ENCODE measurements around the gene PDE6B.

DNA sequence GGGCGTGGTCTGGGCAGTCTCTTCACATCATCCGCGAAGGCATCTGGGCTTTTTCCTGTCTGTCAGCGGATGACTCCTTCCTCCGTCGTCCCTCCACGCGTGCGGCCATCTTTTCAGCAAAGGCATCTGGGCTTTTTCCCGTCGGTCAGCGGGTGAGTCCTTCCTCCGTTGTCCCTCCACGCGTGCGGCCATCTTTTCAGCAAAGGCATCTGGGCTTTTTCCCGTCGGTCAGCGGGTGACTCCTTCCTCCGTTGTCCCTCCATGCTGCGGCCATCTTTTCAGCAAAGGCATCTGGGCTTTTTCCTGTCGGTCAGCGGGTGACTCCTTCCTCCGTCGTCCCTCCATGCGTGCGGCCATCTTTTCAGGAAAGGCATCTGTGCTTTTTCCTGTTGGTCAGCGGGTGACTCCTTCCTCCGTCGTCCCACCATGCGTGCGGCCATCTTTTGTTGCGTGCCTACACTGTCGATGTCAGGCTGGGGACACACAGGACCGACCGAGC is 37.0 kb upstream of the PDE6B start:
- TF ChIP-seq, protein P1, sequence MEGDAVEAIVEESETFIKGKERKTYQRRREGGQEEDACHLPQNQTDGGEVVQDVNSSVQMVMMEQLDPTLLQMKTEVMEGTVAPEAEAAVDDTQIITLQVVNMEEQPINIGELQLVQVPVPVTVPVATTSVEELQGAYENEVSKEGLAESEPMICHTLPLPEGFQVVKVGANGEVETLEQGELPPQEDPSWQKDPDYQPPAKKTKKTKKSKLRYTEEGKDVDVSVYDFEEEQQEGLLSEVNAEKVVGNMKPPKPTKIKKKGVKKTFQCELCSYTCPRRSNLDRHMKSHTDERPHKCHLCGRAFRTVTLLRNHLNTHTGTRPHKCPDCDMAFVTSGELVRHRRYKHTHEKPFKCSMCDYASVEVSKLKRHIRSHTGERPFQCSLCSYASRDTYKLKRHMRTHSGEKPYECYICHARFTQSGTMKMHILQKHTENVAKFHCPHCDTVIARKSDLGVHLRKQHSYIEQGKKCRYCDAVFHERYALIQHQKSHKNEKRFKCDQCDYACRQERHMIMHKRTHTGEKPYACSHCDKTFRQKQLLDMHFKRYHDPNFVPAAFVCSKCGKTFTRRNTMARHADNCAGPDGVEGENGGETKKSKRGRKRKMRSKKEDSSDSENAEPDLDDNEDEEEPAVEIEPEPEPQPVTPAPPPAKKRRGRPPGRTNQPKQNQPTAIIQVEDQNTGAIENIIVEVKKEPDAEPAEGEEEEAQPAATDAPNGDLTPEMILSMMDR (optimal IDR thresholded peaks at IDR 0.05 in 1 of 3, IDR thresholded peaks at IDR 0.05 in 1 of 3, conservative IDR thresholded peaks at IDR 0.05 in 1 of 3; ENCODE audit: extremely low read depth in 1 of 3, insufficient read depth in 2 of 3, low read length in 3 of 3) = no peak
- TF ChIP-seq EZH2 (IDR thresholded peaks at IDR 0.05; ENCODE audit: low read length) = no peak

Data from keratinocyte (primary cell).